Fibroblast of skin of right biceps (primary cell): Measurements from ENCODE around the gene CRAT.

Experiments
- DNase-seq: peaks from one replicate; pipeline ENCODE4 v3.0.0-alpha.2; 2013

Gene CRAT

DNA sequence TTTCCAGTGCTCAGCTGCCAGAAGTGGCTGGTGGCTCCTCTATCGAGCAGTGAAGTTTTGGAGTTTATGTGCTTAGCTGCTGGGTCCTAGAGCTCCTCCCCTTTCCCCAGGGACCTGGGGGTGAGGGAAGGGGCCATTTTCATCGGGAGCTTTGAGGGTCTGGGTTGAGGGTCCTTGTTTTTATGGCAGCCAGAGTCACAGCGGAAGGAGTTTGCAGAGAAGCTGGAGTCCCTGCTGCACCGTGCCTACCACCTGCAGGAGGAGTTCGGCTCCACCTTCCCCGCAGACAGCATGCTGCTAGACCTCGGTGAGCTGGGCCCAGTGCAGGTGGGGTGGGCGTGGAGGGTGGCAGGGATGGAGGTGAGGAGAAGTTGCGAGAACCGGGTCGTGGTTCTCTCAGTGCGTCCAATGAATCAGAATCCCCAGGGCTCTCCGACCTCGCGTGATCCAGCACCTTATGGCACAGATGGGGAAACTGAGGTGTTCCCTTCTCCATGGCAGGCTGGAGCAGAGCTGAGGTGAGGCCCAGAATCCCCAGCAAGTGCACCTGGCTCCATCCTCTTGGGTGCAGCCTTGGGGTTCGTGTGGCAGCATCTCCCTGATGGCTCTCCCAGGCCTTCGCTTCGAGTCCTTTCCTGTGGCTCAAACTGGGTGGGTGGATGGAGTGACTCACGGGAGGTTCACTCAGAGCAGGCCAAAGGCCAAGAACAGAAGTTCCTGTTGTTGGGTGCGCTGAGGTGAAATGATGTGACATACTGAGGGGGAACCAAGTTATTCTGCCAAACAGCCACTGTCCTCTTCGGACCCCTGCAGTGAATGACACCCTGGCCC is 51.4 kb downstream of the CRAT start:
- DNase-seq, result no peak

DNA sequence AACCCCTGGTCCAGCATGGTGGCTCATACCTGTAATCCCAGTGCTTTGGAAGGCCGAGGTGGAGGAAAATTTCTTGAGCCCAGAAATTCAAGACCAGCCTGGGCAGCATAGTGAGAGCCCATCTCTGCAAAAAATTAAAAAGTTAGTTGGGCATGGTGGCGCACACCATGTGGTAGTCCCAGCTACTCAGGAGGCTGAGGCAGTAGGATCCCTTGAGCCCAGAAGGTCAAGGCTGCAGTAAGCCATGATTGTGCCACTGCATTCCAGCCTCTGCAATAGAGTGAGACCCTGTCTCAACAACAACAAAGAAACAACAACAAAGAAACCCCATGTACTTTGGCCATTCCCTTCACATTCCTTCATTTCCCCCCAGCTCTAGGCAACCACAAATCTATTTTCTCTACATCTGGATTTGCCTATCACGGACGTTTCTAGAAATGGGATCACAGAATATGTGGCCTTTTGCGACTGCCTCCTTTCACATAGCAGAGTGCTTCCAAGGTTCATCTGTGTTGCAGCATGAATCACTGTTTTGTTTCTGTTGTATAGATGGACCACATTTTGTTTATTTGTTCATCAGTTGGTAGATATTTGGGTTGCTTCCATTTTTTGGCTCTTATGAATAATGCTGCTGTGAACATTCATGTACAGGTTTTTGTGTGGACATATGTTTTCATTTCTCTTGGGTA is 56.3 kb downstream of the CRAT start:
- no peak for DNase-seq

DNA sequence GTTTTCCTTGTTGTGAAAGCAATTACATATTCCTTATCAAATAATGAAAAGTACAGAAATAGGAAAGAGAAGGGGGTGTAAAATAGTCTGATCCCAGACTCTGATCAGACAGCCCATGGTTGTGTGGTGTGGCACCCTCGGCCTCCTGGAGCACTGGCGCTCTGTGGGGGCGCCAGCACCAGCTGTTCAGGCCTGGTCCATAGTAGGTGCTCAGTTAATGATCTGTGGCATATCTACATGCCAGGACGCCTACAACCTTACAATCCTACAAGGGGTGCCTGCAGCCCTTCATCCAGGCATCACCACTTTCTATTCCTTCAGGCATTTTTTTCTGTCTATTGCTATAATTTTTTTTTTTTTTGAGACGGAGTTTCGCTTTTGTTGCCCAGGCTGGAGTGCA is 57.6 kb downstream of the CRAT start:
- DNase-seq, result no peak

DNA sequence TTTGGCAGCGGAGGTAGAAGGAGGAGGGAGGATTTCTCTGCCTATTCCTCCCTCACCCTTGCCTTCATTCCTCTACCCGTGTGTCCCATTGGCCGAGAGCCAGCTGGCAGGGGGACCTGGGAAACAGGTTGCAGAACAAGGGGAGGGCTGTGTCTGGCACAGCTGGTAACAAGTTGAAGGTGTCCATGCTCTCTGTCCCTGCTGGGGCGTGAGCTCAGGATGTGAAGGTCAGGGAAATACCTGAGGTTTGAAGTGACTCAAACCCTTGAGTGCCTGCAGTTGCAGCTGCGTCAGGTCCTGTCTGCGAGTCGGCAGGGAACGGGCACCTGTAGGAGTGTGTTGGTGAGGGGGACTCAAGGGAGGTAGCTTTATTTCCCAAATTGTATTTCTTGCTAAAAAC is 58.0 kb downstream of the CRAT start:
- no peak for DNase-seq
